Activated CD8-positive, alpha-beta memory T cell treated with anti-CD3 and anti-CD28 coated beads for 24 hours (primary cell): Measurements from ENCODE around the gene RAB3B.

ENCODE experiments used
- DNase-seq: peaks from one replicate; pipeline ENCODE4 v3.0.0-alpha.2; 2020

Gene RAB3B

DNA sequence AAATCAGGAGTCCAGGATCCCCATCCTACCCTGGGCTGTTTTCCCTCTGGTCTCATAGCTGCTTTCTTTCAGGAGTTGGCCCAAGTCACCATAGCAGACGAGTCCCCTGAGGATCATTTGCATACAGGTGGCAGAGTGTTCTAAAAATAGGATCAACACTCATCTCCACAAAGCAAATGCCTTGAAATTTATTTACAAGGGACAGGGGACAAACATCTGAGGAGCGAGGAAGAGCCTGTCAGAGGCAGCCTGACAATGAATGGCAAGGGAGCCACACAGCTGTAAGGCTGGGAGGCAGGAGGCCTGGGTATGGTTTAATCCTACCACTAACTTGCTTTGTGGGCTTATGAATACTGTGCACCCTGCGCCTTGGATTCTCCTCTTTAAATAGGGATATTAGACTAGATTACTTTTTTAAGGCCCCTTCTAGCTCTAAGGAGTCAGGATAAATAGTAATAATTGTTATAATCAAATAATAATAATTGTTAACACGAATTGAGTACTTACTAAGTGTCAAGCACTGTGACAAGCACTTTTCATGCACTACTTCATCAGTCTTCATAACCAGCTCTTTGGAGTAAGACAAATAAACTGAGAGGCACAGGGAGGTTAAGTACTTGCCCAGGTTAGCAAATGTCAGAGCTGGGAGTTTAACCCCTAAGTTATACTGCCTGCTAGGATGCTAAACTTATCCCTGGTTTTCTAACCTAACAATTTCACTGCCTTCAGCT lies 34.5 kb downstream of the RAB3B start:
- no peak for DNase-seq

DNA sequence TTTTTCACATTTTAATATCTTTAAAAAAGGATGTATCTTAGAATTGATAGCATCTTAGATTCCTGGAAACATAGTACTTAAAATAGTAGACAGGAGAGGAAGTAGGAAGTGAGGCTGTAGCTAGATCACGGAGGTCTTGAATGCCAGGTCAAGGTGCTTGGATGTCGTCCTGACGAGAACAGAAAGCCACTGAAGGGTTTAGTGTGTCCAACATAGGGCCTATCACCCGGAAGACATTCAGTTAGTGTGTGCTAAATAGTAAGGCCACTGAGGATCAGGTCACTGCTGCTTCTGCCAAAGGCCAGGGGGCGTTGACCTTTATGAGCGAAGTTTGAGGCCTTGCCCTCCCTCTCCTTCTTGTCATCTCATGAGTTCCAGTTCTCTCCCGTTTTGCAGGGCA lies 35.7 kb downstream of the RAB3B start:
- DNase-seq, result no peak

DNA sequence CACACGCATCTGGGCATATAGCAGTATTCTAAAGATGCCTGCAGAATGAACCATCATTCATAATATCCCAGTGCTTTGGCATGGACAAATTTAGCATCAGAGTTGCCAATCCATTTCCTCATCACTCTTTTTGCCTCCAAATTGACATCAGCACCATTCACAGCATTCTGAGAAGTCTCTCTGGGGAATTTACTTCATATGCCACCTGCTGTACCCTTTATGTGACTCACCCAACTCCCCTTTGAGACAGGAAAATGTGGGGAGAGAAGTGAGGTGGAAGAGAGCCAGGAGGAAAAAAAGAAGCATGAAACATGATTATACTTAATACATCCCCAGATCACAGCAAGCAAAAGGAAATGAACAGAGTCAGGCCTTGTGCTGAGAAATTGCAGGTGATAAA lies 37.4 kb downstream of the RAB3B start:
- no peak for DNase-seq

DNA sequence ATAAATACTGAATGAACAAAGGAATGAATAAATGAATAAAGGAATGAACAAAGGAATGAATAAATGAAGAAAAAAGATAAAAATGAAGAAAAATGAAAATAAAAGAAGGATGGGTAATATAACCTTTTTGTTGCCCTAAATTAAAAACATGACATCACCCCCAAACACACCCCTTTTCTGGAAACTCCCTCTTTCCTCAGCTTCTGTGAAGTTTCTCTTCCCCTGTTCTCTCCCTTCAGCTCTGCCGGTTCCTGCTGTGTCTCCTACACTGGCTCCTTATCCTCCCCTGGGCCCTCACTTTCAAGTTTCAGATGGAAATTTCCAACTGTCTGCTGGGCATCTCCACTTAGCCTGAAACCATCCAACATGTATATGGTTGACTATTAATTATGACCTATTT lies 37.9 kb downstream of the RAB3B start:
- no peak for DNase-seq

DNA sequence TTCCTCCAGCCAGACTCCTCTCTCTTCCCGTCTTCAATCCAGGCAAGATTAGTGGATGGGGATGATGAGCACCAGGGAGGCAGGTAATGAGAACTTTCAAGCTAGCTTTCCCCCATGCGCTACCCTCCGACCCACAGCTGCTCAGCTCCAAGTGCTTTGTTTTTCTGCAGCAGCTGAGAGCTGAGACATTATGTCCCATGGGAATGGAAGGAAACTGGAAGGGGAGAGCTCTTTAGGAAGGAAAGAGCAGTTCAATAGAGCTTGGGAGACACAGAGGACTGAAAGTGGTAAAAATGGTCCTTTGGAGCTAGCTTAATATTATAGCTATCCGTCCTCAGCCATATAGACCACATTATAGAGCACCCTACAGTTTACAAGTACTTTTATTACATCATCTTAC lies 39.8 kb downstream of the RAB3B start:
- no peak for DNase-seq

DNA sequence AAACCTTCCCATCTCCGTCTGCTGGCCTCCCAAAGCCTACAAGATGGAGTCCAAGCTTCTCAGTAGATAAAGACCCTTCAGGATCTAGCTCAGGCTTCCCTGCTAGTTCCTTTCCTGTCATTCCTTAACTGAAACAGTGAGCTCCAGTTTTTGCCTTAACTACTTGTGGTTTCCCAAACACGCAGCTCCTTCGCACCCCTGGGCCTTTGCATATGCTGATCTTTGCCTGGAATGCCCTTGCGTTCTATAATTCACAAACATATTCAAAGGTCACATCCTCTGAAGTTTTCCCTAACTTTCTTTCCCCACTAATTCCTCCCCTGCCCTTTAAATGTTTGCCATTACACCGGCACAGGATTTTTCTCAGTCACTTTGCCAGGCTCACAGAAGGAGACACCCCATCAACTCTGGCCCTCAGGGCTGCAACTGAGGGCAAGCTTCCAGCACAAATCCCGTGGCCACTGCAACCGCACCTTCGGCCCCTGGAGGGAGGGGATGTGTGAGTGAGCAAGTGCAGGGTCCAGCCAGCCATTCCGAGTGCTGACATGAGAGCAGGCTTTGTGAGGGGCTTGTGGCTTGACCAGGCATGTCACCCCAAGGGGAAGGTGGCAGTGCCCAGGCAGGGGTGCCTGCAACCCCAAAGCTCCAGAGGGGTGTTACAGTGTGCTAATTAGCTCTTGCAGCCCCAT lies 41.3 kb downstream of the RAB3B start:
- DNase-seq, result no peak

DNA sequence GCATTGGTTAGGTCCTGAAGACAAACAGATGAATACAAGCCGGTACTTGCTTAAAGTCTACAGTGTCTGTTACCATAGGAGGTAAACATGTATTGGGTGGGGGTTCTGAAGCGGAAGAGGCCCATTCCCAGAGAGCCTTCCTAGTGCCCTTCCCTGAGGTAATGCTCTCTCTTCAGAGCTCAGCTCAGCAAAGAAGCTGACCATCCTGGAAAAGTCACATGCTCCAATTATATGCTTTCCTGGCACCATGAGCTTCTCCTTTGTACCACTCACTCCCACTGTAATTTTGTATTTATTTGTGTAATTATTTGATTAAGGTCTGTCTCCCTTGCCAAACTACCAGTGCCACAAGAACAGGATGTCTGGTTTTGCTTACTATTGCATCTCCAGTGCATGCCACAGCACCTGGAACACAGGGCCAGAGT lies 42.0 kb downstream of the RAB3B start:
- DNase-seq, result no peak

DNA sequence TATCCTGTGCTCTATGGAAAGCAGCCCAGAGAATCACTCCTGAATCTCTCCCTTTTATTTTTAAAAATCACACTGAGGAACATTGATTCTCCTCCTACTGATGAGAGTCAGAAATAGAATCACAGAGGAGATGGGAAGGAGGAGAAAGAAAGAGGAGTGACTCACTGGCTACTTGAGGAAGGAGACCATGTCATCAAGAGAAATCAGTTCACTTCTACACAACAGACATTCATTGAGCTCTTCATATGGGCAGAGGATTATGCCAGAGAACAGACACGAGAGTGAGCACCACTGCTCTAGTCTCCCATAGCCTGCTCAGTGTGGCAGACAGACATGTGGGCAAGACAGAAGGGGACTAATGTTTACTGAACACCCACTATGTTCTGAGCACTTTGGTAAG lies 44.2 kb downstream of the RAB3B start:
- DNase-seq, result no peak

DNA sequence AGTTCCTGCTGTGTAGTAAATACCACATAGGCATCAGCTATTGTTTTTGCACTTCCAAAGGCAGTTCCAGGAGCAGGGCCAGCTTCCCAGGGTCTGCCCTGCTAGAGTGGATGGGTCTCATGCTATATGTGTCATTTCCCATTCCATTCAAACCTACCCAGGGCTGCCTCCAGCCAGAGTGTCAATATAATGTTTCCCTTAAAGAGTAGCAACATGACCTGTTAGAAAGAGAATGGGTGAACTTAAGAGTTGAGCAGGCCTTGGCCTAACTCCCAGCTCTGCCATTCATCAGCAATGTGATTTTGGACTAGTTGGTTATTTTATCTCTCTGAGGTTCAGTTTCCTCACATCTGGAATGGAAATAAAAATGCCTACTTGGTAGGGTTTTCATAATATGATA lies 44.9 kb downstream of the RAB3B start:
- no peak for DNase-seq

DNA sequence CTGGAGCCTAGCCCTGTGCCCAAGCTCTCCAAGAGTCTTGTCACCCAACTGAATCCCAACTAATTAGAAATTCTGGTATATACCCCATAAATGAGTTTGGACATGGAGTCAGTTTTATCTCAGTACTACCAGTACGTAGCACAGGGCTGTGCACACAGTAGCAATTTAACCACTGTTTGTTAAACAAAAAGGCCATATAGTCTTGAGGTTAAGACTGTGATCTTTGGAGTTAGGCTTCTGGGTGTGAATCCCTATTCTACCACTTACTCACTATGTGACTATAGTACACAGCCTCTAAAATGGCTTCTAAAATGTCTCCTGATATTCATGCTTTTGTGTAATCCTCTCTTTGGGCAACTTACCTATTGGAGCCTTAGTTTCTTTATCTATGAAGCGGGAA lies 48.2 kb downstream of the RAB3B start:
- no peak for DNase-seq

DNA sequence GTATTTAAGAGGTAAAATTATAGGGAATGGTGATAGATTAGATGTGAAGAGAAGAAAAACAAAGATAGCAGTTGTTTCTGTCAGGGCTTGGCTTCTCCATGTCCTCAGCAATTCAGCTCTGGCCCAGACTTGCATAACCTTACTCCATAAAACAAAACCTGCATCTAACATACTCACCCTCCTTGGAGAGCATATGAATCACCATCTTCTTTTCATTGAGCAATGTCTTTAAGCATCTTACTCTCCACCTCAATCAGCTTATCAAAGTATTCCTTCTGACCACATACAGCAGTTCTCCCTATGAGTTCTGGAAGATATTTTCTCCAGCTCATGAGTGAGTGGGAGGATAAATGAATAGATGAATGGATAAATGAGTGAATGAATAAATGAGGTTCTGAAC lies 49.0 kb downstream of the RAB3B start:
- DNase-seq, result no peak

DNA sequence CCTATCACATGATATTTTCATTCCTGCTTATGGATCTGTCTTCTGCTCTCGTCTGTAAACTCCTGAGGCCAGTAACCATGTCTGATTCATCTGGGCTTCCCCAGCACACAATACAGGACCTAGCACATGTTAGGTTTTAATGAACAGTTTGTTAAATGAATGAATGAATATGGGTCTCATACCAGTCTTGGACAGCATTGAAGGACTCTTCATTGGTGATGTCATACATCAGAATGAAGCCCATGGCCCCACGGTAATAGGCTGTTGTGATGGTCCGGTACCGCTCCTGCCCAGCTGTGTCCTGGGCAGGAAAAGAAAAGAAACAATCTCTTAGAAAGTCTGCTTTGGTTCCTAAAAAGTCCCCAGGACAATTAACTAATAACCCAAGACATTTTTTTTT lies 53.4 kb downstream of the RAB3B start:
- DNase-seq, result no peak

DNA sequence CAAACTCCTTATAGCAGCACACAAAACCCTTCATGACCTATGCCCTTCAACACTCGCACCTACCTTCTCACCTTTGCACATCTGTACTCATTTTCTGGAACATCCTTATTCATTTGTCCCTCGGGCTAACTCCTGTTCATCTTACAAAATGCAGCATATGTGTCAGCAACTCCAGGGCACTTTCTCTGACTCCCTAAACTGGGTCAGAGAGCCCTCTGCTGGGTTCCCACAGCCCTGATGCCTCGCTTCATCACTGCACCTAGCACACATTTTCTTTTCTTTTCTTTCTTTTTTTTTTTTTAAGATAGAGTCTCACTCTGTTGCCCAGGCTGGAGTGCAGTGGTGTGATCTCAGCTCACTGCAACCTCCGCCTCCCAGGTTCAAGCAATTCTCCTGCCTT lies 54.0 kb downstream of the RAB3B start:
- no peak for DNase-seq

DNA sequence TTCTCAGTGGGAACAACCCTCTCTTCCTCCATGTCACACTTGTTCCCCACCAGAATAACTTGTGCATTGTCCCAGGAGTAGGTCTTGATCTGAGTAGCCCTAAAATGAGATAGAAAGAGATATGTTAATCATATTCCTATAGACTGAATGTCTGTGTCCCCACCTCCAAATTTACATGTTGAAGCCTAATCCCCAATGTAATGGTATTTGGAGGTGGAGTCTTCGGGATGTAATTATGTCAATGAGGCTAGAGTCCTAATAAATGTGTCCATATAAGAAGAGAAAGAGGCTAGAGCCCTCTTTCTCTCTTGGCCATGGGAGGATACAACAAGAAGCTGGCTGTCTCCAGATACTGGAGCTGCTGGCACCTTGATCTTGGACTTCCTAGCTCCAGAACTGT lies 57.2 kb downstream of the RAB3B start:
- DNase-seq, result no peak

DNA sequence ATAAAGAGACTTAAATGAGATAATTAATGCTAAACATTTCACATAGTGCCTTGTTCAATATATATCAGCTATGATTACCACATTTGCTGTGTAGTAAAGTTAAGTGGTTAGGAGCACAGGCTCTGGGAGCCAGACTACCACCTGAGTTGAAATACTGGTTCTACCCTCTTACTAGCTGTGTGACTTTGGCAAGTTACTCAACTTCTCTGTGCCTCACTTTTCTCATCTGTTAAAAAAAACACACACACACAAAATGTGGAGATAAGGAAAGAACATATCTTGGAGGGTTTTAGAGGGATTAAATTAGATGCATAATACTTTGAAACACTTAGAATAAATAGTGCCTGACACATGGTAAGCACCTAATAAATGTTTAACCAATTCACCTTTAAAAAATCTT lies 60.2 kb downstream of the RAB3B start:
- DNase-seq, result no peak

DNA sequence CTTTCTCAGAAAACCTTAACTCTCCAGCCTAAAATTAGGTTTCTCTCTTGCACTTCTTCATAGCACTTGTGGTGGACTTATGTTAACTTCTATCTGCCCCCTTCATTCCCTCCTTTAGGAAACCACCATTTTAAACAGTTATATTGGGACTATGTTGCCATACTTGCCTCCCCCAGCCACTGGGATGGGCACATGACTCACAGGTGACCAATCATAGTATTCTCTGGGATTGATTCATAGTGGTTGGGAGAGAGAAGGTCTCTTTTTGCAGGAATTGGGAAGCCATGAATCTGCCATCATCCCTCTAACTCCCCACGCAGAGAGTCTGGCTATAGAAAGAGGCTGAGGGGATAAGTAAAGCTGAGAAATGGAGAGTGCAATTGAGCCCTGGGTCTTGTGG lies 61.6 kb downstream of the RAB3B start:
- DNase-seq, result no peak

DNA sequence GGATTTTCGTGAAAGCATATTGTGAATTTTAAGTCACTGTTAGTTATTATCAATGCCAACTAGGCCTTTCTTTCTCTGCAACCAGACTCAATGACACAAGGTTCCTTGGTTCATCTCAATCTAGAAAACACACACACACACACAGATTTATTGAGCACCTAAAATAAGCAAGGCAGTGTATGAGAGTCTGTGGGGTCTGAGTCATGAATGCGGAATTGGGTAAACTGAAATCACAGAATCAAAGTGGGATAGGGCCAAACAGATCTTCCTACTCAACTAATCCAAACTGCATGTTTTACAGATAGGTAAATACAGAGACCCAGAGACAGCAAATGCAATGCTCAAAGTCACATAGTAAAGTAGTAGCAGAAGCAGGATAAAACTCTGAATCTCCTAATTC lies 63.5 kb downstream of the RAB3B start:
- no peak for DNase-seq

DNA sequence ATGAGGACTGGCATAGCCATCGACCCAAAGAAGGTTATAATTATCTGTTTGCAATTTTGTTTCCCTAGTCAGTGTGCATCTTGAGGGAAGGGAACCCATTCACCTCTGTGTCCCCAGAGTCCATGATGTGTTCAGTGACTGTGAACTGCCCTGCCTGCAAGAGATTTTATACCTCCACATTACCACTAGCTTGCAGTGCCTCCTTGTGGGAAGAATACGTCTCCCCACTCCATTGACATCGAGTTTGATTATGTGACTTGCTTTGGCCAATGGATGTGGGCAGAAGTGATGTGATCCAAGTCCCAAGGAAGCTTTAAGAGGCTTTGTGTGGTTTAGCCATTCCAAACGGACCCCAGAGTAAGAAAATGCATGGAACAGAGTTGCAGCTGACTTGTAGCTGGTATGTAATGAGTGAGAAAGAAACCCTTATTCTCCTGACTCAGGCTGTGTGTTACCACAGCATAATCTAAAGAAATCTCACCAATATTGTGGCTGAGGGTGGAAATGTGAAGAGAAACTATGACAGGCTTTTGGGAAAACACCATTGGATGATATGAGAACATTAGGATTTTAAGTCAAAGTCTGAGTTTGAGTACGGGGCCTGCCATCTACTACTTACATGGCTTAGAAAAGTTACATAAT lies 64.2 kb downstream of the RAB3B start:
- DNase-seq, result no peak

DNA sequence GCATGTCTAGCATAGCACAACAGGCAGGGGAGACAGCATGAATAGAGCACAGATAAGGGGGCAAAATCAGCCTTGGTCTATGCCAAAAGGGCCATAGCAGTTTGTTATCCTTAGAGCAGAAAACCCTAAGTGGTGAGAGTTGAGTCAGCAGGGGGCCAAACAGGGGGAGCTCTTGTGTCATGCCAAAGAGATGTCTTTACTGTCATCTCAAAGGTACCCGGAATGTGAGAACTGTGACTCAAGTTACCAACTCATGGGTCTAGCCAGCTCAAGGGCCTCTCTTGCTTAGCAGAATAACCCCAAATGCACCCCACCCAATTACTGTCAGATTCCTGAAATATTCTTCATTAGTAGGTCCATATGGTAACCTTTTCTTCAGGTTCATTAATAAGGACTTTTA lies 66.0 kb downstream of the RAB3B start:
- DNase-seq, result no peak

DNA sequence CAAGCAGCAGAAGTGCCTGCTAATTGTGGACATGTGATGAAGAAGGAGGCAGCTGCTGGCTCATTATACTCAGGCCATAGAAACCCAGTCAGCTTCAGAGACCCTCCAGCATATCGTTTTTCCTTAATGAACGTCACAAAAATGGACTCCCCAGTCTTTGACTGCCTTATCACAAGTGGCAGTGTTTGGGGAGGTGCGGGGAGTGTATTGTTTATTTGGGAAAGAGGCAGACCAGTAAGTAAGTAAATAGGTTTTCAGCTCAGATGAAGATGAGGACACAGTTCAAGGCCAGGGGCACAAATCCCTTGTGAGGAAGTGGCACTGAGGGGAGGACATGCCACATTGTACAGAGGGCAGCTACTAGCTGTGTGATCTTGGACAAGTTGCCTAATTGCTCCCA lies 68.5 kb downstream of the RAB3B start:
- DNase-seq, result no peak

DNA sequence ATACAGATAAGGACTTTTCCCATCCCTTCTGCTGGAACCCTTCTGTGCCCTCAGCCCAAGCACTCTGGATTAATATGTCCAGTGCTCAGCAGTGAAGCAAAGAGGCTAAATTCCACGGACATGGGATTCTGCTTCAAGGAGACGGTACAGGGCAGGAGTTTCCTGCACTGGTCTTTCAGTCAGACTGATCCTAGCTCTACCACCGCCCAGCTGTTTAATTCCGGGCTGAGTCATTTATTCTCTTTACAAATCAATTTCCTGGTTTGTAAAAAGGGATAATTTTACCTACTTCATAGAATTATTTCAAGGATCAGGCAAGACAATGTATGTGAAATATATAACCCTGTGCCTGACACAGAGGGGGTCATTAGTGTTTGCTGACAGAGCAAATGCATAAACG lies 70.4 kb downstream of the RAB3B start:
- no peak for DNase-seq

DNA sequence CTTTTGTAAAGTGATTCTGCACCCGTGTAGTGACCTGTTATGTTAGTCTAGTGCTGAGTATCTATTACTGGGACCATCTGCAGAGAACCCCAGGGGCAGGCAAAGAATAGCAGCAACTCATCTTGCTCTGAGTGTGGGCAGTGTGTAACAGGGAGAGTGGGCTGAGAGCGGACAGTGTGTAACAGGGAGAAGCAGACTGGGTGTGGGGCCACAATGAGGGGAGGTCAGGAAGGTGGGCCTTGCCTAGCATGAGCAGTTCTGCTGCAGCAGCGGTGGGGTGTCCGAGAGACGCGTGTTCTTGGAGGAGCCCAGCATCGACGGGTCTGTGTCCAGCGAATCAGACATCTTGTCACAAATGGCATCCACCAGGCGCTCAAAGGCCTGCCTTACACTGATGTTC lies 70.8 kb downstream of the RAB3B start:
- DNase-seq, result no peak

DNA sequence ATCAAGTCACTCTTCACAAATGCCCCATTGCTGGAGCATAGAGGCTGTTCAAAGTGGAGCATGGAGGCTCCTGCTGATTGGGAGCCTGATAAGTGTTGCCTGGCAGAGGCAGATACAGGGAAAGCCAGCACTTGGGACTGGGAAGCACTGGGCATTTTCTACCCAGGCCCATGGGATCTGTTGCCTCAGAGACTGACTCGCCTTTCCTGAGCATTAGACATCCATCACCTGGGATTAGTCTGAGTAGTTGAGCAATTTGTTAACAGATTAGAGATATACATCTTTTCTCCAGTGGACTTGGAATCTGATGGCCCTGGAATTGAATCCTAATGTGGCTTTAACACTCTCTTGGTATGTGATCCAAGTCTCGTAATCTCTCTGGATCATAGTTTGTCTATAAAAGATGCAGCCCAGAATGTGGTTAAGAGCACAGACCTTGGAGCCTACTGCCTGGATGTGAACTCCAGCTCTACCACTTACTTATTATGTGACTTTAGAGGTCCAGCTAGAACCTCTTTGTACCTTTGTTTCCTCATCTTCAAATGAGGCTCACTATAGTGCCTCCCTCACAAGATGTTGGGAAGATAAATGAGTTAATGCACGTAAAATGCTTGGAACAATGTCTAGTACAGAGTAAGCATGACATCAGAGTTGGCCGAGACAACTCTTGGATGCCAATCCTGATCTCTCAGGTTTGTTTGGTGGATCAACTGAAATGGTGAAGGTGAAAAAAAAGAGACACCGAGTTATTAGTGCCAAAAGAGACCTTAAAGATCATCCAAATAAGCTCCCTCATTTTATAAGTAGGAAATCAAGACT lies 73.7 kb downstream of the RAB3B start:
- DNase-seq, result no peak

DNA sequence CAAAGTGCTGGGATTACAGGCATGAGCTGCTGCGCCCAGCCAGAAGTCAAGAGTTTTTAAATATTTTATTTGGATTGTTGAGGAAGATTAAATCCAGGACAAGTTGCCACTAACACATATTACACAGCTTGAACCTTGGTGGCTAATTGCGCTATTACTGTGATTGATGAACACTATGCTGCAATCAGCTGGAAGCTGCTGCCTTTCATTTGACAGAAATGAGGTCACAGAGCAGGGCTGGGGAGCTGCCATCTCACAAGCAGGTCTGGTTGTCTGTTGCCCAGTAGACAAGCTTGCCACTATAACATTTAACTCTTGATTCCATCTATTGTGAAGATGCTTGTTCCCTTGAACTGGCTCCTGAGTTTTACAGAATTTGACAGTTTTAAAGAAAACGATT lies 74.5 kb downstream of the RAB3B start:
- no peak for DNase-seq
